Mucosa of descending colon (tissue), 3 donors: ENCODE data around the gene PPL. TPM values are rescaled to one million over a fixed set of nuclear protein-coding genes. Genes with fewer than 3 reads are reported as not detected.
"Not testable (repeated sequence)": the region's sequence is repeated elsewhere in the genome, so short reads cannot be mapped to it uniquely, and the experiment has no call there.

Experiments
- ATAC-seq: fragments of 200-7000 bp; cut with Tn5 transposase; one replicate; pipeline ENCODE4 v1.9.1; 2020; ENCODE audit warnings: mild to moderate bottlenecking, moderate library complexity
- DNase-seq, 3 donors: peaks; one replicate each; pipeline ENCODE4 v3.0.0-alpha.2; 2020
- H3K36me3 ChIP-seq: fragments of 200-600 bp; one replicate; pipeline ENCODE4 v1.8.0; 2021; ENCODE audit warnings: low read depth, mild to moderate bottlenecking
- H3K4me1 ChIP-seq: fragments of 200-600 bp; one replicate; pipeline ENCODE4 v1.8.0; 2021; ENCODE audit warnings: low read depth, mild to moderate bottlenecking
- H3K4me3 ChIP-seq: fragments of 200-600 bp; one replicate; pipeline ENCODE4 v1.8.0; 2021; ENCODE audit warnings: mild to moderate bottlenecking
- H3K9me3 ChIP-seq: fragments of 200-600 bp; one replicate; pipeline ENCODE4 v1.8.0; 2021; ENCODE audit warnings: mild to moderate bottlenecking
- intact Hi-C, 2 donors: fragments of 100-400 bp; cut with DNase I in 1 of 2; cut with micrococcal nuclease in 1 of 2; formaldehyde crosslinking; loops; one replicate each; pipeline versions ENCODE4 v1.11.0 to v1.11.1; 2022; cut with DNase I, micrococcal nuclease
- total RNA-seq, 3 donors: library from RNA; stranded (reverse); fragmentation: NEBNext Ultra II Directional in 2 of 3; extraction: Animal tissue kit (Norgen Biotek cat#: 25700) in 2 of 3; gene quantifications; one replicate each; pipeline versions ENCODE4 v1.2.1 to v1.2.4, GENCODE V29; 2021 to 2023
- TF ChIP-seq, protein P1 (sequence below): fragments of 200-600 bp; IDR thresholded peaks from one replicate; pipeline ENCODE4 v1.8.0; 2022; ENCODE audit warnings: antibody characterized with exemption, mild to moderate bottlenecking
- donor health status: DM: no; HTN: no; CAD: no; lungs with moderate emphysema.
- donor health status: DM: no; HTN: no; CAD: no.
- donor health status: DM: no; HTN: yes; CAD: no.

The PPL gene
- total RNA-seq, 3 donors from 2014 or later, result 10.8 to 22.1 (median 13.9) TPM

GRCh38 chr16:4931381-4931780, 5.6 kb downstream of the PPL start:
- intact Hi-C loops, result no loop called here
- DNase-seq (no peak), ATAC-seq (no peak)
- Histone ChIP-seq H3K9me3 (peaks cover 14% of the 10 kb centered on the region), H3K4me3 (no peak overlapping the region), H3K36me3 (no peaks in the 10 kb centered on the region), H3K4me1 (peaks cover 3% of the 10 kb centered on the region)
- TF ChIP-seq, protein P1, sequence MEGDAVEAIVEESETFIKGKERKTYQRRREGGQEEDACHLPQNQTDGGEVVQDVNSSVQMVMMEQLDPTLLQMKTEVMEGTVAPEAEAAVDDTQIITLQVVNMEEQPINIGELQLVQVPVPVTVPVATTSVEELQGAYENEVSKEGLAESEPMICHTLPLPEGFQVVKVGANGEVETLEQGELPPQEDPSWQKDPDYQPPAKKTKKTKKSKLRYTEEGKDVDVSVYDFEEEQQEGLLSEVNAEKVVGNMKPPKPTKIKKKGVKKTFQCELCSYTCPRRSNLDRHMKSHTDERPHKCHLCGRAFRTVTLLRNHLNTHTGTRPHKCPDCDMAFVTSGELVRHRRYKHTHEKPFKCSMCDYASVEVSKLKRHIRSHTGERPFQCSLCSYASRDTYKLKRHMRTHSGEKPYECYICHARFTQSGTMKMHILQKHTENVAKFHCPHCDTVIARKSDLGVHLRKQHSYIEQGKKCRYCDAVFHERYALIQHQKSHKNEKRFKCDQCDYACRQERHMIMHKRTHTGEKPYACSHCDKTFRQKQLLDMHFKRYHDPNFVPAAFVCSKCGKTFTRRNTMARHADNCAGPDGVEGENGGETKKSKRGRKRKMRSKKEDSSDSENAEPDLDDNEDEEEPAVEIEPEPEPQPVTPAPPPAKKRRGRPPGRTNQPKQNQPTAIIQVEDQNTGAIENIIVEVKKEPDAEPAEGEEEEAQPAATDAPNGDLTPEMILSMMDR, result no peak

GRCh38 chr16:4929619-4930018, 7.3 kb downstream of the PPL start:
- H3K9me3 ChIP-seq, result peaks cover 15% of the 10 kb centered on the region
- DNase-seq, result not testable (repeated sequence)

DNA sequence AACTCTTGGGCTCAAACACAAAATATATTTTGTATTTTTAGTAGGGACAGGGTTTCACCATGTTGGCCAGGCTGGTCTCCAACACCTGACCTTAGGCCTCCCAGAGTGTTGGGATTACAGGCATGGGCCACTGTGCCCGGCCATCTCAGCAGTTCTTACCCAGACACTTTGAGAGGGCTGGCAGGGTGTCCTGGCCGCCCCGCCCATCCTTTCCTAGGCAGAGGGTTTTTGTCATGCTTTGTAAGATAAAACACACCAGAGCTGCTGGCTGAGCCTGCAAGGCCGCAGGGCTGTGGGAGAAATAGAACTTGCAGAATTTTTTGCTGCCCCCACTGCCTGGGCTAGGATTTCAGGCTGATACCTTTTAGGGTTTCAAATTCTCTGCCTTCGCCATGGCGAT, 8.7 kb downstream of the PPL start:
- no peak for DNase-seq
- no peaks in the 10 kb centered on the region for H3K36me3 ChIP-seq
- TF ChIP-seq, protein P1, result no peak
- H3K4me1 ChIP-seq, result no peaks in the 10 kb centered on the region
- H3K4me3 ChIP-seq, result no peak overlapping the region
- peaks cover 15% of the 10 kb centered on the region for H3K9me3 ChIP-seq
- intact Hi-C loops, result no loop called here
- no peak for ATAC-seq

More at GRCh38 chr16:4929619-4930018, 7.3 kb downstream of the PPL start:
- H3K4me1 ChIP-seq, intact Hi-C loops, H3K36me3 ChIP-seq, H3K4me3 ChIP-seq, ATAC-seq: not testable (repeated sequence)

DNA sequence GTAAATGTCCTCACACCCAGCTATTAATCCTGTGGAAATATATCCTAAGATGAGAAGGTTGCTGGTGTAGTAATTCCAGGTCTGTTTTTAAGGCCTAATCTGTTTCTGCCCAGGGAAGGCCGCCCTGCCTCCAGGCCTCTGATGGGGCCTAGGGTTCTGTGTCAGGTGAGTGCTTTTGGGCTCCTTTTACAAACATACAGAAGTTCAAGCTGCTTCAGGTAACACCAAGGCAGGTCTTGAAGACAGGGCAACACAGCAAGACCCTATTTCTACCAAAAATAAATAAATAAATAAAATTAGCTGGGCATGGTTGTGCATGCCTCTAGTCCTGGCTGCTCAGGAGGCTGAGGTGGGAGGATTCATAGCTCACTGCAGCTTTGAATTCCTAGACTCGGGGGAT, 9.3 kb downstream of the PPL start:
- H3K36me3 ChIP-seq, result no peaks in the 10 kb centered on the region
- intact Hi-C loops, result no loop called here

DNA sequence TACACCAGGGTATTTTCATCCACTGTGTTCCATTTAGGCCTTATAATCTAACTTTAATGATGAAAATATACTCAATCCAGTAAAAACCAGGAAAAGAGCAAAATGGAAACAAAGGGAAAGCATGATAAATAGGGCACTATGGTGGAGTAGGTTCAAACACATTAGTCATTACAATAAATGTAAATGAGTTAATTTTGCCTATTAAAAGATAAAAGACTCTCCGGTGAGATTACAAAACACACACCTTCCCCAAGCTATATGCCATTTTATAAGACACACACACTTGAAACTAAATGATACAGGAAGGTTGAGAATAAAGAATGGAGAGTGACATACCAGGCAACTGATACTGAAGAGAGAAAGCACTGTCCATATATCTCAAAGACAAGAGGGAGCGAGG, 10.0 kb downstream of the PPL start:
- no peak overlapping the region for H3K4me3 ChIP-seq
- intact Hi-C loops, result no loop called here
- TF ChIP-seq, protein P1, result no peak
- H3K4me1 ChIP-seq, result no peaks in the 10 kb centered on the region
- peaks cover 15% of the 10 kb centered on the region for H3K9me3 ChIP-seq
- no peak for DNase-seq
- no peaks in the 10 kb centered on the region for H3K36me3 ChIP-seq
- no peak for ATAC-seq

More for the DNA sequence above, 9.3 kb downstream of the PPL start:
- H3K4me1 ChIP-seq, result no peaks in the 10 kb centered on the region
- peaks cover 15% of the 10 kb centered on the region for H3K9me3 ChIP-seq
- ATAC-seq, result no peak
- no peak overlapping the region for H3K4me3 ChIP-seq
- TF ChIP-seq, protein P1, result no peak
- no peak for DNase-seq

DNA sequence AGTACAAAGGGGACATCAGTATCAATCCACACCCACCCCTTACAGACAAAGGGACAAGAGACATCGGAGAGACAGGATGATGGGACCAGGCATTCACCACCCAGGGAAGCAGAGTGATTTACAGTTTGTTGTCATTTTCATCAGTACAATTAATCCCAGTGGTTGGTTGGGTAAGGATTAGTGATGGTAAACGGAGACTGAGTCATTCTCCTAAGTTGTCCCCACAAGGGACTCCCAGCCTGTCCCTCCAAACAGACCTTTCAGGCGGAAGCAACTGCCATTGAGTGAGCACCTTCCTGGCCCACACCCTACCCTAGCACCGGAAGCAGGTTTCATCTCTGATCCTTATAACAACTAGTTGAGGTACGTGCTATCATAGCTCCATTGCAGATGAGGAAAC, 11.2 kb downstream of the PPL start:
- no peak for DNase-seq
- no peaks in the 10 kb centered on the region for H3K4me1 ChIP-seq
- H3K4me3 ChIP-seq, result no peak overlapping the region
- ATAC-seq, result no peak
- TF ChIP-seq, protein P1, result no peak
- no peaks in the 10 kb centered on the region for H3K36me3 ChIP-seq
- intact Hi-C loops, result no loop called here
- H3K9me3 ChIP-seq, result peaks cover 15% of the 10 kb centered on the region
